ENCODE results near the gene FGL2. TPM values are rescaled to one million over a fixed set of nuclear protein-coding genes. Genes with fewer than 3 reads are reported as not detected.
A peak's percentile ranks its signal among the peaks of the same experiment; 100 is the strongest.
"Not testable (repeated sequence)": the region's sequence is repeated elsewhere in the genome, so short reads cannot be mapped to it uniquely, and the experiment has no call there.

Gene FGL2
- total RNA-seq, 1 donor from 2014 or later: 1.8 TPM

DNA sequence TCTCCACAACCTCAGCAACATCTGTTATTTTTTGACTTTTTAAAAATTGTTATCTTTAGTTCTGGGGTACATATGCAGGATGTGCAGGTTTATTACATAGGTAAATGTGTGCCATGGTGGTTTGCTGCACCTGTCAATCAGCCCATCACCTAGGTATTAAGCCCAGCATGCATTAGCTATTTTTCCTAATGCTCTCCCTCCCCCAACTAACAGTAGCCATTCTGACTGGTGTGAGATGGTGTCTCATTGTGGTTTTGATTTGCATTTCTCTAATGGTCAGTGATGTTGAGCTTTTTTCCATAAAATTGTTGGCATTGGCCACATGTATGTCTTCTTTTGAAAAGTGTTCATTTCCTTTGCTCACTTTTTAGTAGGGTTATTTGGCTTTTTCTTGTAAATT is 29.2 kb upstream of the FGL2 start:
- H3K27ac Mint-ChIP-seq; H3K4me1 Mint-ChIP-seq; H3K27me3 Mint-ChIP-seq; DNase-seq; intact Hi-C loops (cut with micrococcal nuclease); H3K4me3 Mint-ChIP-seq; H3K36me3 Mint-ChIP-seq (ENCODE audit: low read depth): not testable (repeated sequence)
- H3K9me3 Mint-ChIP-seq: peaks cover 11% of the 10 kb centered on the region

- Mint-ChIP-seq H3K4me1 (peaks cover 7% of the 10 kb centered on the region), H3K9me3 (peaks cover 11% of the 10 kb centered on the region), H3K4me3 (no peak overlapping the region), H3K36me3 (ENCODE audit: low read depth) (peaks cover 5% of the 10 kb centered on the region), H3K27ac (no peak overlapping the region), H3K27me3 (peaks cover 2% of the 10 kb centered on the region)
- DNase-seq: no peak
- intact Hi-C loops (cut with micrococcal nuclease): no loop called here
These were observed 26.8 kb upstream of the FGL2 start for GRCh38 chr7:77226357-77226839.

DNA sequence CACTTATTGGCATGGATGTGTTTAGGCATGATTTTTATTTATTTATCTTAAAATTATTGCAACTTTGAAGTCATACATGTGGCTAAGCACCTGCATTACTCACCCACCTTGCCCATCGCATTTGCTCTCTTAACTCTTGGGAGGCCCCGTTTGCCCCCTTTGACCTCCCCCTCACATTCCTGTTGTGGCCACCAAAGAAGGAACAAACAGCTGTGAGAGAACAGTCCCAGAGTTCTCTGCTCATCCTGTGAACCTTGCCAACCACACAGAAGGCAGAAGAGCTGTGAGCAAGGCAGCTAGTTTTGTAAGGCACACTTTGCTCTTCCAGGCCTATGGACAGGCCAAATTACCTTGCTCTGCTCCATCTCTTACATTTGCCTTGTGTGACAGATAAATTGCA is 23.6 kb upstream of the FGL2 start:
- Mint-ChIP-seq H3K36me3 (ENCODE audit: low read depth) (peaks cover 7% of the 10 kb centered on the region), H3K9me3 (peaks cover 12% of the 10 kb centered on the region), H3K27me3 (no peaks in the 10 kb centered on the region), H3K4me1 (peaks cover 7% of the 10 kb centered on the region), H3K4me3 (no peak overlapping the region), H3K27ac (no peak overlapping the region)
- DNase-seq: no peak
- intact Hi-C loops (cut with micrococcal nuclease): no loop called here

GRCh38 chr7:77222819-77223218 is 23.2 kb upstream of the FGL2 start:
- Mint-ChIP-seq H3K36me3 (ENCODE audit: low read depth) (peaks cover 7% of the 10 kb centered on the region), H3K9me3 (peaks cover 12% of the 10 kb centered on the region), H3K4me3 (no peak overlapping the region), H3K27me3 (no peaks in the 10 kb centered on the region), H3K27ac (no peak overlapping the region), H3K4me1 (peaks cover 7% of the 10 kb centered on the region)
- intact Hi-C loops (cut with micrococcal nuclease): no loop called here
- no peak for DNase-seq

DNA sequence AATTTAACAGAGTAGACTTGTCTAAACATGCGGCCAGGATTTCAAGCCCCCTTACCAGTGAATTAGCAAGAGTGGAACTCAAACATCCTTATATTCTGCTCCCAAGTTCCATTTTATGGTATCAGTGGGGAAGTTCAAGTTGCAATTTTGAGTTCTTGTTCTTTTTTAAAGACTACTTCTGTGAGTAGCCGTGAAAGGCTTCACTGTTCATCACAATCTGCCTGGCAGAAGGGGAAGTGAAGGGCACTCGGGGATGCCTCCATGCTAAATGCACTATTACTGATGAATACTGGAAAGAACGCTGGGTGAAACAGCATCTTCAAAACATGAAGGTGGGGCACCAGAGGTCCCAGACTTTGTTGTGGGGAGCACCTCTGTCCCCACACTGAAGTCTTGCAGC is 22.4 kb upstream of the FGL2 start:
- no peak for DNase-seq
- intact Hi-C loops (cut with micrococcal nuclease): no loop called here
- peaks cover 12% of the 10 kb centered on the region for H3K9me3 Mint-ChIP-seq
- H3K27ac Mint-ChIP-seq: no peak overlapping the region
- H3K4me3 Mint-ChIP-seq: no peak overlapping the region
- no peaks in the 10 kb centered on the region for H3K27me3 Mint-ChIP-seq
- H3K36me3 Mint-ChIP-seq (ENCODE audit: low read depth): peaks cover 7% of the 10 kb centered on the region
- peaks cover 7% of the 10 kb centered on the region for H3K4me1 Mint-ChIP-seq

GRCh38 chr7:77219701-77220331 is 20.2 kb upstream of the FGL2 start:
- H3K9me3 Mint-ChIP-seq: peaks cover 12% of the 10 kb centered on the region
- H3K36me3 Mint-ChIP-seq (ENCODE audit: low read depth); intact Hi-C loops (cut with micrococcal nuclease); H3K4me3 Mint-ChIP-seq; H3K27me3 Mint-ChIP-seq; H3K4me1 Mint-ChIP-seq; DNase-seq; H3K27ac Mint-ChIP-seq: not testable (repeated sequence)

DNA sequence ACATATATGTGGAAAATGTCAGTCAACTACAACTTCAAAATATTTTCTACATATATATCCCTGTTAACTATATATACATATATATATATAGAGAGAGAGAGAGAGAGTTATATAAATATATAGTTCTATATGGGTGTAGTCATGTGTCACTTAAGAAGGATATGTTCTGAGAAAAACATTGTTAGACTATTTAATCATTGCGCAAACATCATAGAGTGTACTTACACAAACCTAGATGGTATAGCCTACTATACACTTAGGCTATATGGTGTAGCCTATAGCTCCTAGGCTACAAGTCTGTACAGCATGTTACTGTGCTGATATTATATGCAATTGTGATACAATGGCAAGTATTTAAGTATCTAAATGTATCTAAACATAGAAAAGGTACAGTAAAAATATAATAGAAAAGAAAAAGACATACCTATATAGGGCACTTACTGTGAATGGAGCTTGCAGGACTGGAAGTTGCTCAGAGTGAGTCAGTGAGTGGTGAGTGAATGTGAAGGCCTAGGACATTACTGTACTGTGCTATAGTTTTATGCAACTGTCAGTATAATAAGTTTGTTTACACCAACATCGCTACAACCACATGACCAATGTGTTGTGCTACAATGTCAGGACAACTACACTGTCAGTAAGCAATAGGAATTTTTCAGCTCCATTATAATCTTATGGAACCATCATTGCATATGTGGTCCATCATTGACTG is 18.0 kb upstream of the FGL2 start:
- no peaks in the 10 kb centered on the region for H3K27me3 Mint-ChIP-seq
- H3K4me3 Mint-ChIP-seq: no peak overlapping the region
- peaks cover 2% of the 10 kb centered on the region for H3K4me1 Mint-ChIP-seq
- H3K9me3 Mint-ChIP-seq: peaks cover 15% of the 10 kb centered on the region
- no peak for DNase-seq
- no peak overlapping the region for H3K27ac Mint-ChIP-seq
- intact Hi-C loops (cut with micrococcal nuclease): no loop called here
- peaks cover 7% of the 10 kb centered on the region for H3K36me3 Mint-ChIP-seq (ENCODE audit: low read depth)

GRCh38 chr7:77216181-77216845 is 16.7 kb upstream of the FGL2 start:
- H3K27ac Mint-ChIP-seq: no peak overlapping the region
- intact Hi-C loops (cut with micrococcal nuclease): no loop called here
- H3K4me1 Mint-ChIP-seq: no peaks in the 10 kb centered on the region

DNA sequence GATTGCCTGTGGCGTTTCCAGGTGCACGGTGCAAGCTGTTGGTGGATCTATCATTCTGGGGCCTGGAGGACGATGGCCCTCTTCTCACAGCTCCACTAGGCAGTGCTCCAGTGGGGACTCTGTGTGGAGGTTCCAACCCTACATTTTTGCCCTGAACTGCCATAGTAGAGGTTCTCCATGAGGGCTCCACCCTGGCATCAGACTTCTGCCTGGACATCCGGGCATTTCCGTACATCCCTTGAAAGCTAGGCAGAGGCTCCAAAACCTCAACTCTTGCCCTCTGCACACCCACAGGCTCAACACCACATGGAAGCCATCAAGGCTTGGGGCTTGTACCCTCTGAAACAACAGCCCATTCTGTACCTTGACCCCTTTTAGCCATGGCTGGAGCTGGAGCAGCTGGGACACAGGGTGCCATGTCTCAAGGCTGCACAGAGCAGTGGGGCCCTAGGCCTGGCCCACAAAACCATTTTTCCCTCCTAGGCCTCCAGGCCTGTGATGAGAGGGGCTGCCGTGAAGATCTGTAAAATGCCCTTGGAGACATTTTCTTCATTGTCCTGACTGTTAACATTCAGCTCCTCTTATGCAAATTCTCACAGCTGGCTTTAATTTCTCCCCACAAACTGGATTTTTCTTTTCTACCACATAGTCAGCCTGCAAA is 10.0 kb upstream of the FGL2 start:
- peaks cover 26% of the 10 kb centered on the region for H3K9me3 Mint-ChIP-seq
- H3K4me1 Mint-ChIP-seq: no peaks in the 10 kb centered on the region
- peaks cover 16% of the 10 kb centered on the region for H3K36me3 Mint-ChIP-seq (ENCODE audit: low read depth)
- H3K4me3 Mint-ChIP-seq: no peak overlapping the region
- no peaks in the 10 kb centered on the region for H3K27me3 Mint-ChIP-seq
- intact Hi-C loops (cut with micrococcal nuclease): no loop called here
- no peak overlapping the region for H3K27ac Mint-ChIP-seq
- DNase-seq: no peak

More at GRCh38 chr7:77216181-77216845, 16.7 kb upstream of the FGL2 start:
- H3K4me3 Mint-ChIP-seq: no peak overlapping the region
- no peaks in the 10 kb centered on the region for H3K27me3 Mint-ChIP-seq
- H3K9me3 Mint-ChIP-seq: peaks cover 15% of the 10 kb centered on the region
- no peak for DNase-seq
- peaks cover 7% of the 10 kb centered on the region for H3K36me3 Mint-ChIP-seq (ENCODE audit: low read depth)

DNA sequence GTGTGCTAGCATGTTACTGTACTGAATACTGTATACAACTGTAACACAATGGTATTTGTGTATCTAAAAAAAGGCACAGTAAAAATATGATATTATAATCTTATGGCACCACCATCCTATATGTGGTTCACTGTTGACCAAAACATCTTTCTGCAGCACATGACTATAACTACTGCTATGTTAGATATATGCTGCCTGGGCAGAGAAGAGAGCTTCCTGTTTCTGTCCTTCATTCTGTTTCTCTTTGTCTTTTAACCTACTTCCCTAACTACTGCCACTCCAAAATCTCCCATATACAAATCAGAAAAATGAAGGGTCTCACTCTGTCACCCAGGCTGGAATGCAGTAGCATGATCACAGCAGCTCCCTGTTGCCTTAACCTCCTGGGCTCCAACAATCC is 8.8 kb upstream of the FGL2 start:
- H3K36me3 Mint-ChIP-seq (ENCODE audit: low read depth): peaks cover 16% of the 10 kb centered on the region
- H3K27me3 Mint-ChIP-seq: no peaks in the 10 kb centered on the region
- no peak overlapping the region for H3K4me3 Mint-ChIP-seq
- intact Hi-C loops (cut with micrococcal nuclease): no loop called here
- no peak overlapping the region for H3K27ac Mint-ChIP-seq
- DNase-seq: no peak
- H3K4me1 Mint-ChIP-seq: no peaks in the 10 kb centered on the region
- peaks cover 21% of the 10 kb centered on the region for H3K9me3 Mint-ChIP-seq

DNA sequence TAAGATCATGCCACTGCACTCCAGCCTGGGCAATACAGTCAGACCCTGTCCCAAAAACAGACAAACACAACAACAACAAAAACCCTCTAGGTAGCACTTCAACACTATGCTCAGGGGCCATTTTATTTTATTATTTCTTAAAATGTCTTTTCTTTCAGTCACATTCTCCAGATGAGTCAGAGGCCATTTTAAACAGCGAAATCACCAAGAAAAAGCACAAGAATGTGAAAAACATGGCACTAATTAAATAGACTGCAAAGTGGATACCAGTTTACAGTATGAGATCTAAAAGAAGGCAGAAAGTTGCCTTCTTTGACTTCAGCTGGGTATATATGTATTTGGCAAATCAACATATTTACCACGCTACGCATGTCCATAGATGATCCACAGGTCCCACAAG is 6.1 kb upstream of the FGL2 start:
- Mint-ChIP-seq H3K4me1 (peaks cover 10% of the 10 kb centered on the region), H3K27ac (no peak overlapping the region), H3K27me3 (no peaks in the 10 kb centered on the region), H3K4me3 (no peak overlapping the region), H3K9me3 (peaks cover 17% of the 10 kb centered on the region), H3K36me3 (ENCODE audit: low read depth) (peaks cover 16% of the 10 kb centered on the region)
- no peak for DNase-seq
- intact Hi-C loops (cut with micrococcal nuclease): no loop called here

GRCh38 chr7:77202481-77202976 is 2.9 kb upstream of the FGL2 start:
- Mint-ChIP-seq H3K4me1 (peaks cover 35% of the 10 kb centered on the region), H3K27ac (no peak overlapping the region), H3K9me3 (no peaks in the 10 kb centered on the region), H3K36me3 (ENCODE audit: low read depth) (peaks cover 2% of the 10 kb centered on the region), H3K4me3 (no peak overlapping the region), H3K27me3 (no peaks in the 10 kb centered on the region)
- intact Hi-C loops (cut with micrococcal nuclease): no loop called here
- no peak for DNase-seq

DNA sequence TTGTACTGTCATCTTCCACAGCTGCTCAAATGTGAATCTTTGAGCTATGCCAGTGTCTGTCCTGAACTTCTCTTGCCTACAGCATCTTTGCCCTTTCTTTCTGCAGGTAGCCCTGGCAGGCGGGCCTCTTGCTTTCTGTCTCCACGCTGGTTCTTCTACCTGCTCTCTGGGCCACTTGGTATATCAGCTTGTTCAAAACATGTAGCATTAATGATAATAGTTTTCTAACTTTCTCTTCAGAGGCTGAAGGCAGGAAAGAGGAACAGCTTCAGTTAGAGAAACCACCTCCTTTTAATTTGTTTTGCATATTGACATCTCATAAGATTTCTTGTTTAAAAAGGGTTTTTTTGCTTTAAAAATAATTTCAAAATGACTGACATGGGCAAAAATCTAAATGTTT is 923 bp upstream of the FGL2 start:
- H3K27ac Mint-ChIP-seq: peak overlapping the region; percentile 55
- peaks cover 40% of the 10 kb centered on the region for H3K4me1 Mint-ChIP-seq
- no peak for DNase-seq
- H3K36me3 Mint-ChIP-seq (ENCODE audit: low read depth): peaks cover 2% of the 10 kb centered on the region
- H3K27me3 Mint-ChIP-seq: no peaks in the 10 kb centered on the region
- intact Hi-C loops (cut with micrococcal nuclease): no loop called here
- H3K9me3 Mint-ChIP-seq: no peaks in the 10 kb centered on the region
- peak overlapping the region; percentile 61 for H3K4me3 Mint-ChIP-seq

DNA sequence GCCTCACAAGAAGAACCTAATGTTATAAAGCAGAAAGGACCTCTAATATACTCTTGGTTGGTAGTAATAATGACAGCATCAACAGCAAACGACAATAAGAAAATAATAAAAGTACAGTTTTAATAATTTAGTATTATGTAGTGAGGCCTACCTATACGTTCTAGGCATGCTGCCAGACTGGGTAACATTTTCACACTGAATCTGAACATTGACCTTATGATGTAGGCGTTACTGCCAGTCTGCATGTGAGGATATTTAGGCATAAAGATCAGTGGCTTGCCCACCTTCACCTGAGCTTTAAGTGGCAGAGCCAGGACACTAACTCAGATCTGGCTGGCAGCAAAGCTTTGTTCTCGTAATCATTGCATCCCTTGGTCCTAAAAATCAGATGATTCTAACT is 2.5 kb downstream of the FGL2 start:
- Mint-ChIP-seq H3K4me3 (no peak overlapping the region), H3K4me1 (peaks cover 43% of the 10 kb centered on the region), H3K27me3 (no peaks in the 10 kb centered on the region), H3K36me3 (ENCODE audit: low read depth) (peaks cover 2% of the 10 kb centered on the region), H3K27ac (no peak overlapping the region), H3K9me3 (no peaks in the 10 kb centered on the region)
- peak; percentile 52 for DNase-seq
- intact Hi-C loops (cut with micrococcal nuclease): no loop called here

All from activated CD4-positive, alpha-beta T cell treated with anti-CD3 and anti-CD28 coated beads, Interleukin-2, amount 10 ng/mL, durations not matched to agents 24 days and 14 days (primary cell).